ENCODE data around the gene USP30. TPM values are rescaled to one million over a fixed set of nuclear protein-coding genes. Genes with fewer than 3 reads are reported as not detected.

Gene USP30
- total RNA-seq, 2 donors from 2014 or later: 7.3 to 14.5 TPM

DNA sequence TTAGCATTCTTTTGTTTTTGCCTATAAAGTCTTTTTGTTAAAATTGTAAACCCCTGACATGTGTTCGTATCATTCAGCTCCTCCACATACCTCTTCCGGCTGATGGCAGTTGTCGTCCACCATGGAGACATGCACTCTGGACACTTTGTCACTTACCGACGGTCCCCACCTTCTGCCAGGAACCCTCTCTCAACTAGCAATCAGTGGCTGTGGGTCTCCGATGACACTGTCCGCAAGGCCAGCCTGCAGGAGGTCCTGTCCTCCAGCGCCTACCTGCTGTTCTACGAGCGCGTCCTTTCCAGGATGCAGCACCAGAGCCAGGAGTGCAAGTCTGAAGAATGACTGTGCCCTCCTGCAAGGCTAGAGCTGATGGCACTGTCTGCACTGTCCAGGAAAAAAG lies 33.2 kb downstream of the USP30 start:
- H3K9me3 ChIP-seq: no peaks in the 10 kb centered on the region
- H3K27me3 ChIP-seq: no peaks in the 10 kb centered on the region
- H3K27ac ChIP-seq: no peak overlapping the region
- intact Hi-C loops (cut with DNase I): loop anchor here (10.0 kb wide), 1 partner anchor 131 kb away; no protein-coding TSS in a partner anchor
- H3K36me3 ChIP-seq (replicated peaks in 1 of 2; ENCODE audit: insufficient read depth in 1 of 2, low read depth in 2 of 2): peaks cover 0 to 26% of the 10 kb centered on the region in 2 donors
- H3K4me3 ChIP-seq: no peak overlapping the region
- ATAC-seq: no peak
- no peak for DNase-seq
- H3K4me1 ChIP-seq: peaks cover 27% of the 10 kb centered on the region
- 96% methylated on average over 10 to 11 of the region's 11 CpGs for WGBS, 2 donors
- TF ChIP-seq CTCF (IDR thresholded peaks at IDR 0.05) (no peak), POLR2A (IDR thresholded peaks at IDR 0.05) (no peak)

GRCh38 chr12:109087250-109087649 lies 34.9 kb downstream of the USP30 start:
- WGBS, 2 donors: 14 to 23% methylated on average over 5 of the region's 5 CpGs
- H3K36me3 ChIP-seq (replicated peaks in 1 of 2; ENCODE audit: insufficient read depth in 1 of 2, low read depth in 2 of 2): peaks cover 0 to 14% of the 10 kb centered on the region in 2 donors
- no peaks in the 10 kb centered on the region for H3K27me3 ChIP-seq
- peak; percentile 44 to 65 (median 55) for DNase-seq
- TF ChIP-seq CTCF (IDR thresholded peaks at IDR 0.05) (no peak), POLR2A (IDR thresholded peaks at IDR 0.05) (no peak)
- peaks cover 37% of the 10 kb centered on the region for H3K4me1 ChIP-seq
- no peak overlapping the region for H3K4me3 ChIP-seq
- peak overlapping the region in 2 of 4 donors; percentile 43 to 56 for H3K27ac ChIP-seq
- H3K9me3 ChIP-seq: no peaks in the 10 kb centered on the region
- intact Hi-C loops (cut with DNase I): loop anchor here (10.0 kb wide), 1 partner anchor 132 kb away; no protein-coding TSS in a partner anchor
- ATAC-seq: peak; percentile 80

DNA sequence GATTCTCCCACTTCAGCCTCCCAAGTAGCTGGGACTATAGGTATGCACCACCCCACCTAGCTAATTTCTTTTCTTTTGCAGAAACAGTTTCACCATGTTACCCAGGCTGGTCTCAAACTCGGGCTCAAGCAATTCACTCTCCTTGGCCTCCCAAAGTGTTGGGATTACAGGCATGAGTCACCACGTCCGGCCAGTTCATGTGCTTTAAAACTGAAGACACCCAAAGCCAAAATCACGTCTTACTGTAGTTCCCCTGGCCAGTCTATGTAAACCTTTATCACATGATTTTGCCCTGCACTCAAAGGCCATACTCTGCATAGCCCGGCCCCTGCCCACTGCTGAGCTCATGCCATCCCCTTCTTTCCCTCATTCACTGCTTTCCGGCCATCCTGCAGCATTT lies 36.4 kb downstream of the USP30 start:
- no peak overlapping the region for H3K4me3 ChIP-seq
- peaks cover 52% of the 10 kb centered on the region for H3K4me1 ChIP-seq
- H3K9me3 ChIP-seq: no peaks in the 10 kb centered on the region
- H3K27ac ChIP-seq: no peak overlapping the region
- TF ChIP-seq CTCF (IDR thresholded peaks at IDR 0.05) (no peak), POLR2A (IDR thresholded peaks at IDR 0.05) (no peak)
- intact Hi-C loops (cut with DNase I): loop anchor here (10.0 kb wide), 1 partner anchor 134 kb away; no protein-coding TSS in a partner anchor
- ATAC-seq (no peak), DNase-seq (no peak)
- WGBS, 2 donors: 80 to 89% methylated on average over 6 of the region's 6 CpGs
- peaks cover 0 to 4% of the 10 kb centered on the region in 2 donors for H3K36me3 ChIP-seq (replicated peaks in 1 of 2; ENCODE audit: insufficient read depth in 1 of 2, low read depth in 2 of 2)
- H3K27me3 ChIP-seq: no peaks in the 10 kb centered on the region

- DNase-seq: no peak
- H3K27ac ChIP-seq: no peak overlapping the region
- 82 to 90% methylated on average over 6 to 7 of the region's 7 CpGs for WGBS, 2 donors
- intact Hi-C loops (cut with DNase I): loop anchor here (10.0 kb wide), 2 partner anchors 135 to 205 kb away; partner anchors contain the start of gene DAO
- H3K4me3 ChIP-seq: no peak overlapping the region
- ATAC-seq: no peak
- H3K9me3 ChIP-seq: no peaks in the 10 kb centered on the region
- H3K36me3 ChIP-seq (replicated peaks in 1 of 2; ENCODE audit: insufficient read depth in 1 of 2, low read depth in 2 of 2): peaks cover 0 to 4% of the 10 kb centered on the region in 2 donors
- H3K4me1 ChIP-seq: peaks cover 45% of the 10 kb centered on the region
- H3K27me3 ChIP-seq: no peaks in the 10 kb centered on the region
- TF ChIP-seq POLR2A (IDR thresholded peaks at IDR 0.05) (no peak), CTCF (IDR thresholded peaks at IDR 0.05) (no peak)
Observed at GRCh38 chr12:109089683-109090082, 37.3 kb downstream of the USP30 start.

- 56 to 72% methylated on average over 6 of the region's 6 CpGs for WGBS, 2 donors
- no peaks in the 10 kb centered on the region for H3K27me3 ChIP-seq
- peaks cover 36% of the 10 kb centered on the region for H3K4me1 ChIP-seq
- TF ChIP-seq POLR2A (IDR thresholded peaks at IDR 0.05) (no peak), CTCF (IDR thresholded peaks at IDR 0.05) (no peak)
- peak overlapping the region in 3 of 4 donors; percentile 45 to 67 (median 63) for H3K27ac ChIP-seq
- no peaks in the 10 kb centered on the region for H3K9me3 ChIP-seq
- no peak overlapping the region for H3K4me3 ChIP-seq
- DNase-seq (no peak), ATAC-seq (no peak)
- intact Hi-C loops (cut with DNase I): loop anchor here (10.0 kb wide), 1 partner anchor 208 kb away; the partner anchor contains the start of gene DAO
- H3K36me3 ChIP-seq (replicated peaks in 1 of 2; ENCODE audit: insufficient read depth in 1 of 2, low read depth in 2 of 2): peaks cover 0 to 2% of the 10 kb centered on the region in 2 donors
Observed at GRCh38 chr12:109092497-109093021, 40.2 kb downstream of the USP30 start.

Measured in body of pancreas (tissue), 4 donors.